GM12875 (cell line): ENCODE data around the gene MID1.
"Not testable (repeated sequence)": the region's sequence is repeated elsewhere in the genome, so short reads cannot be mapped to it uniquely, and the experiment has no call there.

Source experiments
- H3K4me3 ChIP-seq: one replicate; pipeline ENCODE4 v1.5.1; 2011; ENCODE audit warnings: low read depth, low read length, control low read depth
- TF ChIP-seq, protein P1 (sequence below): IDR thresholded peaks from 2 replicates; pipeline ENCODE4 v1.5.1; 2011; ENCODE audit warnings: low read depth, mild to moderate bottlenecking, control low read depth, inconsistent platforms, low read length, moderate library complexity, borderline replicate concordance; ENCODE audit not compliant: insufficient read depth

MID1 gene

DNA sequence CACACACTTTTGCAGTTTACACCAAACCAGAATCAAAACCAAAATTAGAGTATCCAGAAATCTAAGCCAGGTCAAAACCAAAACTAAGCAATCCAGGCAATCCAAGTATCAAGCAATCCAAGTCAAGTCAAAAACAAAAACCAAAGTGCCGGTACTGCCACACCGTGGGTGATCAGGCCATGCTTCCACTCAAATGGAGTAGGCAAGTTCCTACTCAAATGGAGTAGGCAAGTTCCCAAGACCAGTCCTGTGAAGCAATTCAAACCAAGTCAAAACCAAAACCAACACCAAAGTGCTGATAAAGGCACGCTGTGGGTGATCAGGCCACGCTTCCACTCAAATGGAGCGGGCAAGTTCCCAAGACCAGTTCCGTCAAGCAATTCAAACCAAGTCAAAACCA is 31.3 kb downstream of the MID1 start:
- H3K4me3 ChIP-seq, result no peak overlapping the region
- TF ChIP-seq, protein P1, sequence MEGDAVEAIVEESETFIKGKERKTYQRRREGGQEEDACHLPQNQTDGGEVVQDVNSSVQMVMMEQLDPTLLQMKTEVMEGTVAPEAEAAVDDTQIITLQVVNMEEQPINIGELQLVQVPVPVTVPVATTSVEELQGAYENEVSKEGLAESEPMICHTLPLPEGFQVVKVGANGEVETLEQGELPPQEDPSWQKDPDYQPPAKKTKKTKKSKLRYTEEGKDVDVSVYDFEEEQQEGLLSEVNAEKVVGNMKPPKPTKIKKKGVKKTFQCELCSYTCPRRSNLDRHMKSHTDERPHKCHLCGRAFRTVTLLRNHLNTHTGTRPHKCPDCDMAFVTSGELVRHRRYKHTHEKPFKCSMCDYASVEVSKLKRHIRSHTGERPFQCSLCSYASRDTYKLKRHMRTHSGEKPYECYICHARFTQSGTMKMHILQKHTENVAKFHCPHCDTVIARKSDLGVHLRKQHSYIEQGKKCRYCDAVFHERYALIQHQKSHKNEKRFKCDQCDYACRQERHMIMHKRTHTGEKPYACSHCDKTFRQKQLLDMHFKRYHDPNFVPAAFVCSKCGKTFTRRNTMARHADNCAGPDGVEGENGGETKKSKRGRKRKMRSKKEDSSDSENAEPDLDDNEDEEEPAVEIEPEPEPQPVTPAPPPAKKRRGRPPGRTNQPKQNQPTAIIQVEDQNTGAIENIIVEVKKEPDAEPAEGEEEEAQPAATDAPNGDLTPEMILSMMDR, result no peak

DNA sequence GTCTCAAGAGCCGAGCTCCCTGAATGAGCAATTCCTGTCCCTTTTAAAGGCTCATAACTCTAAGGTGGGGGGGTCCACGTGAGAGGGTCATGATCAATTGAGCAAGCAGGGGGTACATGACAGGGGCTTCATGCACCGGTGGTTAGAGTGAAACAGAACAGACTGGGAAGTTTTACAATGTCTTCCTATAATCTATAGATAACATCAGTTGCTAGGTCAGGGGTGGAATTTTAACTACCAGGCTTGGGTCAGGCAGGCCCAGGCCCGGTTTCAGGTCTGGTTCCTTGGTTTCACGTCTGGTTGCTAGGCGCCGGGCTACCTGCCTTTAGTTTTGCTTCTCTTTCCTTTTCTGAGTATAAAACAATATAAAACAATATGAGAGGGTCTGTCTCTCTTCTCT is 35.5 kb downstream of the MID1 start:
- not testable (repeated sequence) for H3K4me3 ChIP-seq

DNA sequence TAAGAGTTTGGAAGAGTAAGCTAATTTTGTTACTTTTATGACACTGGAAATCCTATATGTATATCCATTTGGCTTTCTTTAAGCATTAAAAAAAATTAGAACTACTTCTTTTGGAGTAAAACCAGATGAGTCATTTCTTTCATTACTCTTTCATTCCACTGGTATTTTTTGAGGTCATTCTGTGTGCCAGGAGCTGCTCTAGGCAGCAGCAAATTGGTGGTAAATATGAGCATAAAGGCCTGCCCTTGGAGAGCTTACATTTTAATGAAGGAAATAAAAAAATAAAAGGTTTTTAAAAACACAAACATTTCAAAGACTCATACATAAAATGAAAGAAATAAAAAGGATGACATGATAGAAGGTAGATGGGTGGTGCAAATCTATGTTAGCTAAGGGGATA is 37.4 kb downstream of the MID1 start:
- no peak overlapping the region for H3K4me3 ChIP-seq
- TF ChIP-seq, protein P1, result no peak

DNA sequence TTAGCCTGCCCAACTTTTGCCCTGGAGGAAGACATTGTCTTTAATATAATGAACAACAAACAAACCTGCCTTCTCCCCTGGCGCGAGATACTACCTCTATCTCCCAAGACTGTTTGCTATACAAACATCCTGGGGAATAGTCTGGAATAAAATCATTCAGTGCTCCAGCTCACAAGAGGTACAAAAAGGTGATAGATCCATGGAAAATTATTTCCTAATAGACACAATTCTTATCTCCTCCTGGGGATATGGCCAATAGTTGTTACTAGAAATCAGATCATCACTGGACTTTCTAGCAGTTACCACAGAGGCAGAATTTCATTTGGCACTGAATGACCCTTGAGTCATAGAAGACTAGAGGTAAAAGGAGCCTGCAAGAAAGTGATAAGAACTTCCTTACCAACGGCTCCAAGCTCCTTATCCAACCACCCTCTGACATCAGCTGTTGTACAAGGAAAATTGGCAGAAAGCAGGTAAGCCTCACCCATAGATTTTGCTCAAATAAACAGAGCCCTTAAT is 38.1 kb downstream of the MID1 start:
- TF ChIP-seq, protein P1, result no peak
- H3K4me3 ChIP-seq, result no peak overlapping the region

DNA sequence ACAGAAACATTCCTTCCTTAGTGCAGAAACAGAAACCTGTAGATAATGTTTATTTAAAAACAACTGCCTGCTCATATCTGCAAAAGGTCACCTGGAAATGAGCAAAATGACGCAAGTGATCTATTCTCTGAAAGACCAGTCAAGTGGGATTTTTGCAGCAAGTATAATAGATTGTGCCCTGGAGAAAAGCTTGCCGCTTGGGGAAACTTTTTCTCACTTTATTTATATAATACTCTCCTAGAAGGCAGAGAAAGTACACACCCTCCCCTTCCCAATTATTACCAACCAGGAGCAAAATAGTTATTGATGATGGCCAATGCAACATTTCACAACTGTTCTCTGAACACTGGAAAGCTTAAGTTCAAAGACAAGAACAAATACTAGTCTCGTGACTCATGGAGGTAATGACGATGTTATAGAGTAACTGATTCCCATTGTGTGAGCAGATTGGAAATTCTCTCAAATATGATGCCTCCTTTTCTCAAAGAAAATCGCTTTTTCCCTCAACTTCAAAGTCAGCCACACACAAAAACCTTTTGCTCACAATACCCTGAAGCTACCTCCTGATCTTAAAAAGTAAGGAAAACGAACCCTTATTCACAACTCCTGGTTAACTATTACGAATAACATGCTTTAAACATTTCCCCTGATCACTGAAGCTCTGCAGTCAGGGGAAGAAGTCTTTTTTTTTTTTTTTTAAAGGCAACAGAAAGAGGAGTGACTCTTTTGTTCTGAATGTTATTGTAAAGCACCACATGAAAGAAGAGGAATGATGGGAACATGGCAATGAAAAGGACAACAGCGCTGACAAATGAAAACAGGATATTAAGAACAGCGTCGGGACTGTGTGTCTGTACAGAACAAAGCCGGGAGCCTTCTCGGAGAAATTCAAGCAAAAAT is 41.0 kb downstream of the MID1 start:
- no peak overlapping the region for H3K4me3 ChIP-seq
- TF ChIP-seq, protein P1, result no peak

DNA sequence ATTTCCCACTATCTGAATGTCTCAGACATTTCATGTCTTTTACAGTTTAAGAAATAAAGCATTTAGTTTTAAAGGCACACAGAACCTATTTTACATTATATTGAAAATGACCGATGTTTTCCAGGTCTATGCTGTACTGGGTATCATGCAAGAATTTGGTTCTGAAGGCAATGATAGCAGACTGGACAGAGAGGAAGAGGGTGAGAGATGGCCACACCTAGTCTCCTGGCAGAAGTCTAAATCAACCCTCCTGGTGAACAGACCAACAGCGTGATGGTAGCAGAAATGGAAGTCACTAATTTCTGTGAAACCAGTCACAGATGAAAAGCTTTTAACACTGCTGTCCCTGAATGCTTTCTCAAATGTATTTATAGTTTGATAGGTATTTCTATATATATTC is 41.9 kb downstream of the MID1 start:
- TF ChIP-seq, protein P1, result no peak
- H3K4me3 ChIP-seq, result no peak overlapping the region

DNA sequence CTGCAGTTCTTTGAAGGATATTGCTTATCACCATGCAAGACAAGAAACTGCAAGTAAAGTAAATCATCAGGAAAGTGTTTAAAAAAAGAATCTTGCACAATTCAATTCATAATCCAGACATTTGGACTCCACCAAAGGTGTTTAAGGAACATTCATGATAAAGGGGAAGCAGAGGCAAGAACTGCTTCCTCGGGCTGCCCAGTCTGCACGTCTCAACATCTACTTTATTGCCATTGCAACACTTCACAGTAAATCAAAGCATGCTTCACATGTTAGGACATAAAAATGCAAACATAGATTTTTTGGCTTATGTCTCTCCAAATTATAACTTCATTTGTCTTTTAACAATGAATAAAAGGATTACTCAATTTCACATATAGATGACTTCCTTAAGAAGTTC is 42.5 kb downstream of the MID1 start:
- no peak overlapping the region for H3K4me3 ChIP-seq
- TF ChIP-seq, protein P1, result no peak
